Measurements from ENCODE around the gene MEIOSIN. TPM values are rescaled to one million over a fixed set of nuclear protein-coding genes. Genes with fewer than 3 reads are reported as not detected.

MEIOSIN gene
- total RNA-seq, 3 donors from 2014 or later: not detected

DNA sequence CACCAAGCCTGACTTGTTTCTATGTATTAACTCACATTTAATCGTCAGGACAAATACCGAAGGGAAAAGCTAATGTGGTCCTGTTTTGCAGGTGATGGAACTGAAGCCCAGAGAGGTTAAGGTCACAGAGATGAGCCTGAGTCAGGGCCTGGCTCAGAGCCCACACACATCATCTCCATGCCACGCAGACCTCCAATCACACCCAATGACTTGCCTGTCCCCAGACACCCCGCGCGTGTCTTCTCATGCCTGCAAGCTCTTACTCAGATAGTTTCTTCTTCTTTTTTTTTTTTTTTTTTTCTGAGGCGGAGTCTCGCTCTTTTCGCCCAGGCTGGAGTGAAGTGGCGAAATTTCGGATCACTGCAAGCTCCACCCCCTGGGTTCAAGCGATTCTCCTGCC is 19.4 kb downstream of the MEIOSIN start:
- ATAC-seq (no peak), DNase-seq (no peak)
- H3K36me3 ChIP-seq (ENCODE audit: low read depth): no peaks in the 10 kb centered on the region
- no peak overlapping the region for H3K4me3 ChIP-seq
- no peaks in the 10 kb centered on the region for H3K4me1 ChIP-seq (ENCODE audit: low read depth)
- intact Hi-C loops (cut with DNase I, micrococcal nuclease): no loop called here
- TF ChIP-seq, protein P1, sequence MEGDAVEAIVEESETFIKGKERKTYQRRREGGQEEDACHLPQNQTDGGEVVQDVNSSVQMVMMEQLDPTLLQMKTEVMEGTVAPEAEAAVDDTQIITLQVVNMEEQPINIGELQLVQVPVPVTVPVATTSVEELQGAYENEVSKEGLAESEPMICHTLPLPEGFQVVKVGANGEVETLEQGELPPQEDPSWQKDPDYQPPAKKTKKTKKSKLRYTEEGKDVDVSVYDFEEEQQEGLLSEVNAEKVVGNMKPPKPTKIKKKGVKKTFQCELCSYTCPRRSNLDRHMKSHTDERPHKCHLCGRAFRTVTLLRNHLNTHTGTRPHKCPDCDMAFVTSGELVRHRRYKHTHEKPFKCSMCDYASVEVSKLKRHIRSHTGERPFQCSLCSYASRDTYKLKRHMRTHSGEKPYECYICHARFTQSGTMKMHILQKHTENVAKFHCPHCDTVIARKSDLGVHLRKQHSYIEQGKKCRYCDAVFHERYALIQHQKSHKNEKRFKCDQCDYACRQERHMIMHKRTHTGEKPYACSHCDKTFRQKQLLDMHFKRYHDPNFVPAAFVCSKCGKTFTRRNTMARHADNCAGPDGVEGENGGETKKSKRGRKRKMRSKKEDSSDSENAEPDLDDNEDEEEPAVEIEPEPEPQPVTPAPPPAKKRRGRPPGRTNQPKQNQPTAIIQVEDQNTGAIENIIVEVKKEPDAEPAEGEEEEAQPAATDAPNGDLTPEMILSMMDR (IDR thresholded peaks at IDR 0.05): no peak
- H3K9me3 ChIP-seq: no peaks in the 10 kb centered on the region

DNA sequence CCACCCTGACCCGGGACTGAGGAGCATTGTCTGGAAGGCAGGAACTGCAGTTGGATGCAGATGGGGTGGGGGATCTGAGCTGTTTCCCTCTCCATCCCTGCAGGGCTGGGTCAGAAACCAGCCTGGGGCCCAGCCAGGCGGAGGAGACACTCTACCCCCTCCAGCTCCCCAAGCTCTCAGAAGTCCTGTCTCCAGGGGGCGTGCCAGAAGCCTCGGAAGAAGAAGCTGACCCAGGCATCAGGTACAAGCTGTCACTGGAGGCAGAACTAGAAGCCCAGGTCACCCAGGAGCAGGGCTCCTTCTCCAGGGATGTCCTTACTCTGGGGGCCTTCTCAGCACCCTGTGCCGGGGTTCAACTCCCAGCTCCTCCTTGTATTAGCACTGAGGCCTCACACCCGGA is 20.3 kb downstream of the MEIOSIN start:
- ATAC-seq: no peak
- no peak for DNase-seq

DNA sequence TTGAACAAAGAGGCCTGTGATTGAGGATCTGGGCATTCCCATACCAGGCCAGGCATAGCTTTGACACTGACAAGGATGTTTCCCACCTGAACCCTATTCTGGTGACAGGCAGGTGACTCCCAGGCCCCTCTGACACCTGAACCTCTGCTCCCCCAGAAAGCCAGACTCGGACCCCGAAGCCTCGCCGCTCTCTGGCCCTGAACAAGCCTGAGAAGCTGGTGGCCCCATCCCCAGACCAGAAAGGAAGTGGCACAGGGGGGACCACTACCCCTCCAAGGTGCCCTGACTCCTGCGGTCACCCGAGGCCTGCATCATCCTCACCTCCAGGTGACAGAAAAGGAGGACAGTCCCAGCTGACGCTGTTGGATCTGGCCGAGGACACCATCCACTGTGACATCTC is 21.1 kb downstream of the MEIOSIN start:
- H3K4me3 ChIP-seq: no peak overlapping the region
- no peak for ATAC-seq
- no peaks in the 10 kb centered on the region for H3K9me3 ChIP-seq
- intact Hi-C loops (cut with DNase I, micrococcal nuclease): no loop called here
- no peaks in the 10 kb centered on the region for H3K36me3 ChIP-seq (ENCODE audit: low read depth)
- DNase-seq: no peak
- H3K4me1 ChIP-seq (ENCODE audit: low read depth): no peaks in the 10 kb centered on the region
- TF ChIP-seq, protein P1 (IDR thresholded peaks at IDR 0.05): no peak

More for the DNA sequence above, 20.3 kb downstream of the MEIOSIN start:
- TF ChIP-seq, protein P1 (IDR thresholded peaks at IDR 0.05): no peak
- Histone ChIP-seq H3K9me3 (no peaks in the 10 kb centered on the region), H3K4me1 (ENCODE audit: low read depth) (no peaks in the 10 kb centered on the region), H3K4me3 (no peak overlapping the region), H3K36me3 (ENCODE audit: low read depth) (no peaks in the 10 kb centered on the region)
- intact Hi-C loops (cut with DNase I, micrococcal nuclease): no loop called here

DNA sequence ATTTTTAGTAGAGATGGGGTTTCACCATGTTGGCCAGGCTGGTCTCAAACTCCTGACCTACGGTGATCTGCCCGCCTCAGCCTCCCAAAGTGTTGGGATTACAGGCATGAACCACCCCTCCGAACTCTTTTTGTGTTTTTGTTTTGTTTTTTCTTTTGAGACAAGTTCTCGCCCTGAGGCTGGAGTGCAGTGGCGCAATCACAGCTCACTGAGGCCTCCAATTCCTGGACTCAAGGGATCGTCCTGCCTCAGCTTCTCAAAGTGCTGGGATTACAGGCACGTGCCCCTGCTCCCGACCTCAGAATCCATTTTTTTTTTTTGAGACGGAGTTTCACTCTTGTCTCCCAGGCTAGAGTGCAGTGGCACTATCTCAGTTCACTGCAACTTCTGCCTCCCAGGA is 24.5 kb downstream of the MEIOSIN start:
- TF ChIP-seq, protein P1 (IDR thresholded peaks at IDR 0.05): no peak
- H3K36me3 ChIP-seq (ENCODE audit: low read depth): no peaks in the 10 kb centered on the region
- DNase-seq (no peak), ATAC-seq (no peak)
- no peaks in the 10 kb centered on the region for H3K4me1 ChIP-seq (ENCODE audit: low read depth)
- H3K9me3 ChIP-seq: no peaks in the 10 kb centered on the region
- no peak overlapping the region for H3K4me3 ChIP-seq
- intact Hi-C loops (cut with DNase I, micrococcal nuclease): no loop called here

DNA sequence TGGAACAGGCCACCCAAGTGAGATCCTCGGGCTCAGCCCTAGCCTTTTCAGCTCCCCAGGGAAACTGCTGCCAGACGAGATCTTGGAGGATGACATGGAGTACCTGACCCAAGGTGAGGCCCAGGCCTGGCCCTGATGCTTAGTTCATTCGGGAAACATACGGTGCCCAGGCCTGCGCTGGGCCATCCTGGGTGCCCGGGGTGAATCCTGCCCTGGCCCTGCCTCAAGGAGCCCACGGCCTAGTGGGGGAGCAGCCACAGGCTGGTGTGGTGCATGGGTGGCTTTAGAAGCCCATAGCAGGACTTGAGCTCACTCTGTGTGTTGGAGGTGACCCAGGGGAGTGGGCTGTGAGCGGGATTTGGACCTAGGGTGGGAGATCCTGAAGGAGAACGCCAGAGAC is 25.7 kb downstream of the MEIOSIN start:
- no peaks in the 10 kb centered on the region for H3K36me3 ChIP-seq (ENCODE audit: low read depth)
- peaks cover under 1% of the 10 kb centered on the region for H3K4me1 ChIP-seq (ENCODE audit: low read depth)
- DNase-seq (no peak), ATAC-seq (no peak)
- no peak overlapping the region for H3K4me3 ChIP-seq
- H3K9me3 ChIP-seq: no peaks in the 10 kb centered on the region
- intact Hi-C loops (cut with DNase I, micrococcal nuclease): no loop called here
- TF ChIP-seq, protein P1 (IDR thresholded peaks at IDR 0.05): no peak

DNA sequence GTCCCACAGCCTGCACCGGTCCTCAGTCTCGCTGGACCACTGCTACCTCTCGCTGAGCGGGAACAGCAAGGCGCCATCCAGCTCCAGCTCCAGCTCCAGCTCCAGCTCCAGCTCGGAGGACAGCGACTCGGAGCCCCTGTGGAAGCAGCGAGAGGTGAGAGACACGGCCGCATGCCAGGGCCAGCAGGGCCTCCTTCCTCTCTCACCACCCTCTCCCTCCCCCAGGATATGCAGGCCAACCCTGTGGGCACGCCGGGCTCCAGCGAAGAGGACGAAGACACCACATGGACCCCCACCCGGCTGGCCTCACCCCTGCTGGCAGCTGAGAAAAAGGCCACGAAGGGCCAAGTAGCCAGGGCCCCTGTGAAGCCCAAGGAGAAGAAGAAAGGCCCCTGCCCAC is 28.5 kb downstream of the MEIOSIN start:
- TF ChIP-seq, protein P1 (IDR thresholded peaks at IDR 0.05): no peak
- Histone ChIP-seq H3K4me1 (ENCODE audit: low read depth) (peaks cover 14% of the 10 kb centered on the region), H3K4me3 (no peak overlapping the region), H3K36me3 (ENCODE audit: low read depth) (no peaks in the 10 kb centered on the region), H3K9me3 (no peaks in the 10 kb centered on the region)
- DNase-seq (no peak), ATAC-seq (no peak)
- intact Hi-C loops (cut with DNase I, micrococcal nuclease): no loop called here
